ENCODE data around the gene KIR2DL4. TPM values are rescaled to one million over a fixed set of nuclear protein-coding genes. Genes with fewer than 3 reads are reported as not detected.
"Not testable (repeated sequence)": the region's sequence is repeated elsewhere in the genome, so short reads cannot be mapped to it uniquely, and the experiment has no call there.

The KIR2DL4 gene
- total RNA-seq, result not detected

GRCh38 chr19:54803410-54803809 lies at the start of gene KIR2DL4:
Gene KIR2DL4 (plus strand): TSS chr19:54803610. CDS start chr19:54803652, 42 bp downstream.
- ATAC-seq (no peak), DNase-seq (ENCODE audit: low spot score) (no peak)

GRCh38 chr19:54756204-54757110 lies 47.0 kb upstream of the KIR2DL4 start:
- ATAC-seq; DNase-seq (ENCODE audit: low spot score): not testable (repeated sequence)

- ATAC-seq; DNase-seq (ENCODE audit: low spot score): not testable (repeated sequence)
These were observed 44.8 kb upstream of the KIR2DL4 start for GRCh38 chr19:54758577-54758976.

- not testable (repeated sequence) for DNase-seq (ENCODE audit: low spot score); ATAC-seq
These were observed 39.2 kb upstream of the KIR2DL4 start for GRCh38 chr19:54764219-54764618.

GRCh38 chr19:54766464-54766863 lies 36.9 kb upstream of the KIR2DL4 start:
- not testable (repeated sequence) for ATAC-seq; DNase-seq (ENCODE audit: low spot score)

- not testable (repeated sequence) for DNase-seq (ENCODE audit: low spot score); ATAC-seq
These were observed 33.8 kb upstream of the KIR2DL4 start, which contains the start of gene KIR2DL1 for GRCh38 chr19:54769646-54770045. Gene KIR2DL1 (plus strand): TSS chr19:54769793. CDS start chr19:54769851, 58 bp downstream.

GRCh38 chr19:54770511-54770910 lies 32.9 kb upstream of the KIR2DL4 start:
- ATAC-seq, result not testable (repeated sequence)

GRCh38 chr19:54771018-54771960 lies 32.1 kb upstream of the KIR2DL4 start:
- DNase-seq (ENCODE audit: low spot score), result peak; percentile 33
- not testable (repeated sequence) for ATAC-seq

More at GRCh38 chr19:54770511-54770910, 32.9 kb upstream of the KIR2DL4 start:
- DNase-seq (ENCODE audit: low spot score), result peak; percentile 22

GRCh38 chr19:54772666-54773065 lies 30.7 kb upstream of the KIR2DL4 start:
- DNase-seq (ENCODE audit: low spot score), result peak; percentile 21
- ATAC-seq, result not testable (repeated sequence)

- peak; percentile 37 for DNase-seq (ENCODE audit: low spot score)
- not testable (repeated sequence) for ATAC-seq
These were observed 28.2 kb upstream of the KIR2DL4 start for GRCh38 chr19:54775095-54775815.

GRCh38 chr19:54775830-54776229 lies 27.6 kb upstream of the KIR2DL4 start:
- peak; percentile 14 for DNase-seq (ENCODE audit: low spot score)
- ATAC-seq, result not testable (repeated sequence)

- ATAC-seq; DNase-seq (ENCODE audit: low spot score): not testable (repeated sequence)
These were observed 25.6 kb upstream of the KIR2DL4 start for GRCh38 chr19:54777851-54778250.

GRCh38 chr19:54778896-54779295 lies 24.5 kb upstream of the KIR2DL4 start:
- ATAC-seq, result not testable (repeated sequence)
- peak; percentile 8 for DNase-seq (ENCODE audit: low spot score)

- ATAC-seq; DNase-seq (ENCODE audit: low spot score): not testable (repeated sequence)
These were observed 20.5 kb upstream of the KIR2DL4 start for GRCh38 chr19:54782916-54783315.

GRCh38 chr19:54786091-54786723 lies 17.2 kb upstream of the KIR2DL4 start:
- ATAC-seq, result not testable (repeated sequence)
- peak; percentile 33 for DNase-seq (ENCODE audit: low spot score)

- peak; percentile 35 for DNase-seq (ENCODE audit: low spot score)
- not testable (repeated sequence) for ATAC-seq
These were observed 15.3 kb upstream of the KIR2DL4 start for GRCh38 chr19:54788154-54788553.

GRCh38 chr19:54790711-54791110 lies 12.7 kb upstream of the KIR2DL4 start:
- ATAC-seq (no peak), DNase-seq (ENCODE audit: low spot score) (peak; percentile 35)

- ATAC-seq, result no peak
- no peak for DNase-seq (ENCODE audit: low spot score)
These were observed 11.9 kb upstream of the KIR2DL4 start for GRCh38 chr19:54791476-54791875.

GRCh38 chr19:54792814-54793213 lies 10.6 kb upstream of the KIR2DL4 start:
- DNase-seq (ENCODE audit: low spot score) (peak; percentile 12), ATAC-seq (peak; percentile 23)

GRCh38 chr19:54795758-54796157 lies 7.7 kb upstream of the KIR2DL4 start:
- no peak for DNase-seq (ENCODE audit: low spot score)
- ATAC-seq, result no peak

All from left lobe of liver (tissue), 2 donors.